Psoas muscle (tissue), 8 donors: ENCODE results near the gene MMP3. TPM values are rescaled to one million over a fixed set of nuclear protein-coding genes. Genes with fewer than 3 reads are reported as not detected.

Experiments
- ATAC-seq, 4 donors: fragments of 200-7000 bp; cut with Tn5 transposase; one replicate each; pipeline ENCODE4 v1.9.1; 2020; ENCODE audit warnings: moderate library complexity in 3 of 4, mild to moderate bottlenecking in 2 of 4
- DNase-seq, 2 donors: peaks; one replicate each; pipeline ENCODE4 v3.0.0-alpha.2; 2020
- H3K27ac ChIP-seq: fragments of 200-600 bp; one replicate; pipeline ENCODE4 v1.8.0; 2022
- H3K27me3 ChIP-seq, 3 donors: fragments of 200-600 bp in 1 of 3; one replicate each; pipeline versions ENCODE4 v1.6.1 to v1.8.0; 2013 to 2022; ENCODE audit warnings: low read length in 2 of 3, mild to moderate bottlenecking in 2 of 3, moderate library complexity in 1 of 3; ENCODE audit not compliant: insufficient read depth in 3 of 3
- H3K36me3 ChIP-seq, 2 donors: fragments of 200-600 bp in 1 of 2; one replicate each; pipeline versions ENCODE4 v1.6.1 to v1.8.0; 2013 to 2022; ENCODE audit warnings: low read depth in 1 of 2, mild to moderate bottlenecking in 1 of 2, moderate library complexity in 1 of 2; ENCODE audit not compliant: insufficient read depth in 1 of 2
- H3K4me1 ChIP-seq: fragments of 200-600 bp; one replicate; pipeline ENCODE4 v1.8.0; 2022
- H3K4me3 ChIP-seq: fragments of 200-600 bp; one replicate; pipeline ENCODE4 v1.8.0; 2022; ENCODE audit warnings: mild to moderate bottlenecking
- H3K9me3 ChIP-seq: fragments of 200-600 bp; one replicate; pipeline ENCODE4 v1.8.0; 2022
- CTCF ChIP-seq: fragments of 200-600 bp; IDR thresholded peaks from one replicate; pipeline ENCODE4 v1.8.0; 2022; ENCODE audit warnings: antibody characterized with exemption
- WGBS, 3 donors: extraction: QIAGEN DNeasy Blood & Tissue Kit; methylation state at CpG; one replicate each; pipeline versions ENCODE4 v1.1.6 to v1.1.7; 2013; 5-methylcytosine and 5-hydroxymethylcytosine counted together
- intact Hi-C, 2 donors: fragments of 100-400 bp; cut with DNase I; formaldehyde crosslinking; loops; one replicate each; pipeline versions ENCODE4 v1.11.0 to v1.14.2; 2022
- polyA plus RNA-seq, 3 donors: library from polyadenylated mRNA; stranded (reverse); fragments of 200-250 nt; gene quantifications; one replicate each; pipeline ENCODE4 v1.2.3, GENCODE V29; 2013
- total RNA-seq, 4 donors: library from RNA; stranded (reverse); fragmentation: NEBNext Ultra II Directional in 2 of 4; extraction: Animal tissue kit (Norgen Biotek cat#: 25700) in 2 of 4; gene quantifications; one replicate each; pipeline versions ENCODE4 v1.2.1 to v1.2.4, GENCODE V29; 2021 to 2023
- donor health status: healthy with polysubstance abuse.
- donor health status: DM: no; HTN: no; CAD: no; lungs with moderate emphysema.
- donor health status: Bipolar disorder and iron deficiency.
- donor health status: healthy.
- donor health status: DM: yes; HTN: yes; CAD: no.
- donor health status: DM: no; HTN: no; CAD: no.
- donor health status: DM: no; HTN: no; CAD: no.
- donor health status: DM: yes; HTN: yes; CAD: no.

Gene MMP3
- total and polyA plus RNA-seq, 7 donors: 0.17 to 7.3 (median 1.1) TPM

DNA sequence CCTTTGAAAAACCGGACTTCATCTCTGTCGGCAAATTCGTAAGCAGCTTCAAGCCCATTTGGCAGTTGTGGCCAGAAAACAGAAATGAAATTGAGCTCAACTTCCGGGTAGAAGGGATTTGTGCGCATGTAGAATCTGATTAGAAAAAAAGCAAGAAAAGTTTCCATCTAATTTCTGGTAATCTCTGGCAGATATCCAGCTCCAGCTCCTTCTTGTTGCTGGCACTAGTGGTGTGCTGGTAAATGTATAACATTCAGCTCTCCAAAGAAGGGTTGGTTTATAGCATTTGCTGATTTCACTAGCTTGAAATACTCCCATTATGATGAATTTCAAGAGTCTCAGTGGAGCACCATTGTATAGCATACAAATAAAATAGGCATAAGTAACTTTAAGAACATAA lies 50.8 kb downstream of the MMP3 start:
- Histone ChIP-seq H3K4me3 (no peak overlapping the region), H3K27ac (no peak overlapping the region), H3K27me3 (no peaks in the 10 kb centered on the region), H3K9me3 (no peaks in the 10 kb centered on the region), H3K36me3 (no peaks in the 10 kb centered on the region), H3K4me1 (no peaks in the 10 kb centered on the region)
- 50 to 71% (median 68%) methylated on average over 5 of the region's 5 CpGs for WGBS, 3 donors
- no peak for TF ChIP-seq CTCF
- intact Hi-C loops: no loop called here
- ATAC-seq (no peak), DNase-seq (no peak)

DNA sequence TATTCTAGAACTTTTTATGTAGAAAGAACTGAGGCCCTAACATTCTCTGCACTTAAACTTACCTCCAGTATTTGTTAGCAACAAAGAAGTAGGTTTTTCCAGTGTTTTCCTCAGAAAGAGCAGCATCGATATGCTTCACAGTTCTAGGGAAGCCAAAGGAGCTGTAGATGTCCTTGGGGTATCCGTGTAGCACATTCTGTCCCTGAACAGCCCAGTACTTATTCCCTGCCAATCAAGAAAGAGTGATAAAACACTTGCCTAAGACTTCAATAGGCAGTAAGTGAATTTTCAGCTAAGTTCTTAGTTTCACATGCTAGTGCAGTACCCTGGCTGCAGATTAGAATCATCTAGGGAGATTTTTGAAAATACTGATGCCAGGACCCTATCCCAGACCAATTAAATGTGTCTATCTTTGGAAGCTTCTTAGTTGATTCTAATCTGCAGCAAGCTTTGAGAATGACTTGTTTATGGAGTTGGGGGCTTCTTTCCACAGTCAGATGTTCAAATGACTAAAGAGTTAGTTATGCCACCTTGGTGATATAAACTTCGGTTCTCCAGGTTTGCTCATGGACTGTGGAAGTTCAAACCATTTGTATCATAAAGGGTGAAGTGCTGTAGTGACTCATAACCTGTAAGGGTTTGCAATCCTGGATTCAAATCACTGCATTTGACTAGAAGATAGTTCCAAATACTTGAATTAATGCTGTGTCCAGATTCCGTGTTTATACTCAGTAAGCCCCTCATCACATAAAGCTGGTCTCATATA lies 52.0 kb downstream of the MMP3 start:
- intact Hi-C loops: no loop called here
- WGBS, 3 donors: 69 to 74% (median 73%) methylated on average over 4 of the region's 4 CpGs

DNA sequence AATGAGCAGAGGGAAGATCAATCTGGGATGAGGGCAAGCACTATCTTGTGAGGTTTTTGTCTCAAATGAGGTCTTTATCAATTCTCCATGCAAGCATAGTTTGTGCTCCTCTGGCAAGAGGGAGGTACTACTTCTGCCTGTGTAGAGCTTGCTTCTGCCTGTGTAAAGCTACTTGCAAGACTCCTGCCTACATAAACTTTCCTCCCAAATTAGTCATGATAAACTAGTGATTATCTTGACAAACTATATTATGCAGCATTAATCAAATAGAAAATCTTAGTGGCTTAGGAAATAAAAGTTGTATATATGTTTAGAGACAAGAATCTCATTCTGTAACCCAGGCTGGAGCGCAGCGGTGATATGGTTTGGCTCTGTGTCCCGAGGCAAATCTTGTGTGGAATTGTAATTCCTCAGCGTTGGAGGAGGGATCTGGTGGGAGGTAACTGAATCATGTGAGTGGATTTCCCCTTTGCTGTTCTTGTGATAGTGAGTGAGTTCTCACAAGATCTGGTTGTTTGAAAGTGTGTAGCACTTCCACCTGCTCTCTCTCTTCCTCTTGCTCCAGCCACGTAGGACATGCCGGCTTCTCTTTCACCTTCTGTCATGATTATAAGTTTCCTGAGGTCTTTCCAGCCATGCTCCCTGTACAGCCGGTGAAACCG lies 54.9 kb downstream of the MMP3 start:
- Histone ChIP-seq H3K27ac (no peak overlapping the region), H3K9me3 (no peaks in the 10 kb centered on the region), H3K4me3 (no peak overlapping the region), H3K4me1 (no peaks in the 10 kb centered on the region), H3K36me3 (no peaks in the 10 kb centered on the region), H3K27me3 (no peaks in the 10 kb centered on the region)
- no peak for TF ChIP-seq CTCF
- ATAC-seq: no peak
- intact Hi-C loops: no loop called here
- 42 to 61% (median 49%) methylated on average over 8 of the region's 8 CpGs for WGBS, 3 donors
- no peak for DNase-seq

More for the DNA sequence above, 52.0 kb downstream of the MMP3 start:
- no peaks in the 10 kb centered on the region for H3K36me3 ChIP-seq
- no peak overlapping the region for H3K4me3 ChIP-seq
- no peak for TF ChIP-seq CTCF
- ATAC-seq (peak in 1 of 4 donors; percentile 41), DNase-seq (no peak)
- H3K27ac ChIP-seq: no peak overlapping the region
- no peaks in the 10 kb centered on the region for H3K4me1 ChIP-seq
- no peaks in the 10 kb centered on the region for H3K27me3 ChIP-seq
- H3K9me3 ChIP-seq: no peaks in the 10 kb centered on the region

Other genes with a start within 250 kb of the MMP3 start
- not detected for gene MMP20, start 218.3 kb downstream of the MMP3 start, total RNA-seq
- not detected for gene MMP20, start 218.3 kb downstream of the MMP3 start, polyA plus RNA-seq
- gene MMP27, start 137.8 kb downstream of the MMP3 start, total RNA-seq: not detected
- under 1 TPM in 2 of 3 donors, not detected in 1; 0.06 to 0.08 TPM for gene MMP27, start 137.8 kb downstream of the MMP3 start, polyA plus RNA-seq
- gene MMP8, start 118.7 kb downstream of the MMP3 start, total RNA-seq: under 1 TPM in 2 of 4 donors, not detected in 2; 0.12 to 0.59 TPM
- under 1 TPM; 0.03 to 0.04 (median 0.04) TPM for gene MMP8, start 118.7 kb downstream of the MMP3 start, polyA plus RNA-seq
- not detected for gene MMP10, start 63.0 kb downstream of the MMP3 start, total RNA-seq
- under 1 TPM in 2 of 3 donors, not detected in 1; 0.14 to 0.17 TPM for gene MMP10, start 63.0 kb downstream of the MMP3 start, polyA plus RNA-seq
- gene MMP1, start 45.4 kb downstream of the MMP3 start, total RNA-seq: under 1 TPM in 3 of 4 donors, not detected in 1; 0.17 to 0.77 (median 0.54) TPM
- 1 to 10 TPM in 1 of 3 donors, under 1 TPM in 2; 0.03 to 4.7 (median 0.25) TPM for gene MMP1, start 45.4 kb downstream of the MMP3 start, polyA plus RNA-seq
- not detected for gene MMP12, start 31.4 kb upstream of the MMP3 start, total RNA-seq
- gene MMP12, start 31.4 kb upstream of the MMP3 start, polyA plus RNA-seq: not detected
- not detected for gene MMP13, start 112.1 kb upstream of the MMP3 start, total RNA-seq
- not detected for gene MMP13, start 112.1 kb upstream of the MMP3 start, polyA plus RNA-seq
- gene DCUN1D5, start 248.6 kb upstream of the MMP3 start, total RNA-seq: 10 to 100 TPM; 19.5 to 27.0 (median 25.9) TPM
- gene DCUN1D5, start 248.6 kb upstream of the MMP3 start, polyA plus RNA-seq: 10 to 100 TPM; 22.2 to 58.7 (median 58.1) TPM